Medulla oblongata (tissue), 1 donor: ENCODE measurements around the gene GPR180.

Experiments
- DNase-seq: peaks from one replicate; pipeline ENCODE4 v3.0.0-alpha.2; 2015; ENCODE audit errors: extremely low spot score

GPR180 gene

DNA sequence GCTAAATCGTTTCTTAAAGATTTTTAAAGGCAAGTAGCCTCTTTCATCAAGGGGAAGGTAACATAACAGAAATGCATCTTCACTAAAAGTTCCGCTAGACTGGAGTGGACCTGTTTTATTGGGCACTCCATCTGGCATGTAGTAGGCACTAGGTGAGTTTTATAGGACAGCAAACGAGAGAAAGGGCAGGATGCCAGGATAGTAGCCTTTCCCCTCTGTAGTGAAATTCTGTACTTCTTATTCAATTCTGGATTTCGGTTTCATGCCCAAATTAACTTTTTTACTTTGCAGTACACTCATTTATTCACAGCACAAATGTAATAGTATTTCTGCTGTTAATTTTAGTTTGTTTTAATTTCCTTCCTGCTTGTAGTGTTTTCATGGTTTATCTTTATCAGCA, 45.2 kb downstream of the GPR180 start:
- no peak for DNase-seq

DNA sequence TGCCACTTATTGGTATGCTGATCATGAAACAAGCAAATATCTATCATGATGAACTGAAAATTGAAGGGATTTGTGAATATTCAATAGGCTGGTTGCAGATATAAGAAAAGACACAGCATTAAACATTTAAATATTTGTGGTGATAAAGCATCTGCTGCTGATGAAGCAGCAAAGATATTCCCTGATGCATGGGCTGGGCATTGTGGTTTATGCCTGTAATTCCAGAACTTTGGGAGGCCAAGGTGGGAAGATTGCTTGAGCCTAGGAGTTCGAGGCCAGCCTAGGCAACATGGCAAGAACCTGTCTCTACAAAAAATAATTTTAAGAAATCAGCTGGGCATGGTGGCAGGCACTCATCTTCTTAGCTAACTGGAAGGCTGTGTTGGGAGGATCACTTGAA, 54.5 kb downstream of the GPR180 start:
- no peak for DNase-seq

GRCh38 chr13:94656766-94657165, 55.1 kb downstream of the GPR180 start:
- no peak for DNase-seq

DNA sequence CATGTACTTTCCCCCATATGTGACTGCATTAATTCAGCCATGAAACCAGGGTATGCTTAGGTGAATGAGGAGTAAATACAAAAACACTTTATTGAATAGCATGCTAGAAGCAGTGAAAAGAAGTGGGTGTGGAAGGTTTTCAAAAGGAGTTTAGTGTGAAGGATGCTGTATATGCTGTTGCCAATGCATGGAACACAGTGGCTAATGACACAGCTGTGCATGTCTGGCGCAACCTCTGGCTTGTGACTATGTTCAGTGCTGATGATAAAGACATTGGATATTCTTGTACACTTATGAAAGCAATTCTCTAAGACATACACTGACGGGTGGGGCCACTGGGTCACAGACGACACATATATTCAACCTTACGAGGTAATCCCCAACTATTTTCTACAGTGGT, 55.5 kb downstream of the GPR180 start:
- DNase-seq, result no peak

DNA sequence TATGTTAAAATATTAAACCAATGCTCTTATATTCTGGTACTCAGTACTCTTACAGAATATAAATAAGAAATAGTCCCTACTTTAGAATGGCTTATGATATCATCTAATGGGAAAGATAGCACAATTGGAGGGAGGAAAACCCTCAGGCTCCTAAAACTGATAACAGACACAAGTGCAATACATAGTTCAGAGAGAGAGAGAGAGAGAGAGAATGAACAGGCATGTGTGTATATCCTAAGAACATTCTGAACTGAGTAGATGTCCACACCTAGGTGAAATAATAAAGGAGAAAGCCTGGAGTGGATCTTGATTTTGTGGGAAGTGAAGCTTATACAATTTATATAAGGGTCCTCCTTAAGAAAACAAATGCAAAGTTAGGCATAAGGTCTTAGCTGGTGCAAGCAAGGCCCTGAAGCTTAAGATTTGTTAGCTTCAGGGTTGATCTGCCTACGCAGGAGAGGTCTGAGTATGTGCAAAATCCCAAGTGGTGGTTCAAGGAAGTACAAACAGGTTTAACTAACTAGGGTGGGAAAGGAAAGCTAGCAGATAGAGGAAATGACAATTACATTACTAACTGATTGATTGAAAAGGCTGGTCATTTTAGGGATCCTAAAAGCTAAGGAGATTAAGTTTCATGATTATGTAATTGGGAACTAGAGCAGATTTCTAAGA, 57.4 kb downstream of the GPR180 start:
- no peak for DNase-seq

GRCh38 chr13:94659598-94659946, 57.9 kb downstream of the GPR180 start:
- no peak for DNase-seq

DNA sequence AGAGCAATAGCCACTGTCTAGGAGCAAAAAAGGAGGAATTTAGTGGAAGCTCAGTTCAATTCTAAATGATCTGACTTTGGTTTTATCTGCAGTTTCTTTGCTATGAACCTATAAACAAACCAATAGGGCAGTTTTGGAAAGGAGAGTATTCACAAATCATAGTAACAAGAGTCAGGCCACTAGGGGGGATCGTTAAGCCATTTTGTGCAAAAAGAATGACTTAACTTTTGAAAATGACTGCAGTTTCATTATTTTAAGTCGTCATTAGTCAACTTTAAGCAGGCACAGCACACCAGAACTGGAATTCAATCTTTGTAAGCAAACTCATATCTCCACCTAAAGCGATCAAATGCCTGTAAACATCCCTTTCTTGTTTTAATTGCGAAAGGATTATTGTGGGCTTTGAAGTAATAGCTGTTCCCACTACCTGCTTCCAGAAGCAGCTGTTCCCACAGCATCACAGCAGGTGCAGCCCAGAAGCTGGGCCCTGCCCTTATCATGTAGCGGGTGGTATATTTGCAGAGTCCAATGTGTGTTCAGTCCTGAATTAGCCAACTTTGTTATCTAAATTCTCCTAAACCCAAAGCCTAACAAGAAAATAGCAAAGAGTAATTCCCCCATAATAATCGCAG, 59.2 kb downstream of the GPR180 start:
- peak; percentile 57 for DNase-seq

DNA sequence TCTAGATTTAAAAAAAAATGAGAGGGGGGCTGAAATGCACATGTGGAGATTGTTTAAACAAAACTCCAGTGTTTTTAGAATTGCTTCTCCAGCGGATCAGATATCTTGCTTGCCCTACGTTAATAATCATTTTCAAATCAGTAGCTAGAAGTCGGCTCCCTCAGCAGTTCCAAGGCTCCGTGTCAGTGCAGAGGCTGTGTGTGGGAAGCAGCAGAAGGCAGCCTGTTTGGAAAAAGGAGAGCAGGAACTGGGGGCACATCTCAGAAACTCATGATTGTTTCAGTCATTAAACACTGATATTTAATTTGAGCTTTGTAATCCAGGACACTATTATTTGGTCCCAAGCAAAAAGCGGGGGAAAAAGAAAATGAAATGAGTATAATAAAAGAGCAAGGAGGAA, 59.7 kb downstream of the GPR180 start:
- DNase-seq, result no peak

GRCh38 chr13:94662274-94662945, 60.8 kb downstream of the GPR180 start:
- DNase-seq, result no peak

GRCh38 chr13:94664889-94665288, 63.2 kb downstream of the GPR180 start:
- no peak for DNase-seq

DNA sequence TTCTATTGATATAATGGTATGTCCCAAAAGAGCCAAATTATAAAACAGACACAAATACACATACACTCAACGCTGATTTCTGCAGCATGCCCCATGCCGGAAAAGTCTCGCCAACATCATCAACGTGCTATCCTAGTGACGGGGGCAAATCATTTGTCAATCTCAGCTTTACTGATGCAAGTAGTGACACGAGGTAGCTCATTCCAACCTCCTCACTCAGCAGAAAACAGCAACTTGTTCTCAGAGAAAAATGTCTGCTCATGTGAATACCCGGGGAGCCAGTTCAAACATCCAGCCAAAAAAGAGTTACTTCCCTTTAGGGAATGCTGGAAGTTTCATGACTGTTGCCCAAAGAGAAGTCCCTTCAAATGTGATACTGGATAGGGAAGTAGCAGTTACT, 64.4 kb downstream of the GPR180 start:
- no peak for DNase-seq

GRCh38 chr13:94667190-94667589, 65.5 kb downstream of the GPR180 start:
- DNase-seq, result no peak

DNA sequence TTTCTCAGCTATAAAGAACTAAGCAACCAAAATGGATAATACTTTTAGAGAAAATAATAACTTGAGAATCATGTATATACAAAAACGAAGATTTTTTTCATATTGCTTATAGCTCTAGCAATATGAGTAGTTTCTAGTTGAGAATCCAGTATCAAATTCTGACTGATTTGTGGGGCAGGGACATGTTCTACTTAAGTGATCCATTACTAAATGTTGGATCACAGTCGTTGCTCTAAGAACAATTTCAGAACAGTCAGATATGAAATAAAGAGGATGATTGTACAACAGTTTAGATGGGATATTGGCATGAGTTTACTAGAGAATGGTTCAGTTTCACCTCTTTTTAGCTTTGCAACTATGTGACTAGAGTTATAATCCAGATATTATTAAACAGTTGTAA, 70.7 kb downstream of the GPR180 start:
- no peak for DNase-seq

GRCh38 chr13:94673851-94674250, 72.2 kb downstream of the GPR180 start:
- no peak for DNase-seq

DNA sequence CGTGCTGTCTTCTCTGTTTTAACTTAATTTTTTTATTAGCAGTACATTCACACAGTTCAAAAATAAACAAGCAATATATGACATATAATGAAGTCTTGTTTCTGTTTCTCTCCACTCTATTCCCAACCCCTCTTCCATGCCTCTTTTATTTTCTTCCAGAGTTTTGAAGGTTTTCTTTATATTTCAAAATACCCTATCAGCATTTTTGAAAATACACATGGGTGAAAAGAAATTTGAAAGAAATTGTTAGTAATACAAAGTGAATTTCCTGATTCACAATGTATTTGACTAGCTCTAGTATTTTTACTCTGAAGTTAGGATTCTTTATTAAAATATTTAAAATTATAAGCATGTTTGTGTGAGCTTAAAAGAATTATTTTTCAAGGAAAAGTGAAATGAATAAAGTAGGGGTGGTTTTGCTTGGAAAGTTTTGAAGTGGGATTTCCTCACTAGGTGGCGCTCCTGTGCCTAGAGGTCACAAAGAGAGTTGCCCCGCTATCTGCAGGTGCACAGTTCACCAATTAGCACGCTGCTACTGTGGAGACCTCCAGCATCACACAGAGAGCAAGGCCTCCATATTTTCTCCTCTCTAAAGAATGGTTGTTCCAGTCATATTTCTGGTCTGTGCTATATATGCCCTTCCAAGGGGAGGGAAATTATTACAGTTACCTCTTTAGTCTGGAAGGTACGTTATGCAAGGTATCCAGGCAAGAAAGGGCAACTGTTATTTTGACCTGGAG, 73.1 kb downstream of the GPR180 start:
- DNase-seq, result peak; percentile 75

DNA sequence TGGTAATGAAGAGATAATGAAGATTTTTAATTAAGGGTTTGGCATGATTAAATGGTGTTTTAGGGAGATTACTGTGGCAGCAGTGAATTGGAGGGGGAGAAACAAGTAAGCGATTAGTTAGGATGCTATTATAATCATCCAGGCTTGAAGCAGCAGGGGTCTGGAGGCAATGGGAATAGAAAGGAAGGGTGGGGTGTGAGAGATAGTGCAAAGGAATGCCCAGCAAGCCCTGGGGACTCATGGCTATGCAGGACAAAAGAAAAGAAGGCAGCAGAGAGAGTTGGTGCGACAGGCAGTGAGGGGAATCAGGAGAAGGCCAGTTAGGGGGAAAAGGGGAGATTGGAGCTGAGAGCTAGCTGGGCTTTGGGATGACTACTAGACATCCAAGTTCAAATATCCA, 76.1 kb downstream of the GPR180 start:
- no peak for DNase-seq

DNA sequence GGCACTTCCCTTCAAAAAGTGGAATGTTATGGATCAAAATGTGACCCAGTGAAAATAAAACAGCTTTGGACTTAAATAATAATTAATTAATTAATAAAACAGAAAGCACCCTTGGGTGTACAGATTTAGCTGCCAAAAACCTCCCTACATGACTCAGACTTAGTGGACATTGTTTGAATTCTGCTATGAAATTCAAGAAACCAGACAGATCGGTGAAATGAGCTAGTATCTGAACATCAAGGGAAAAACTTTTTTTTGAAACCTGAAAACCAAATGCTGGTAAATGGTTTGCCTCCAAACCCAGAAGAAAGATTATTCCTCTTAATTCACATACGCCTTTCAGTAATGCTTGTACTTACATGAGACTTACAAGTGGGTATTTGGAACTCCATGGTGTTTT, 77.2 kb downstream of the GPR180 start:
- DNase-seq, result no peak

- DNase-seq, result no peak
These were observed 78.0 kb downstream of the GPR180 start for GRCh38 chr13:94679614-94680013.

DNA sequence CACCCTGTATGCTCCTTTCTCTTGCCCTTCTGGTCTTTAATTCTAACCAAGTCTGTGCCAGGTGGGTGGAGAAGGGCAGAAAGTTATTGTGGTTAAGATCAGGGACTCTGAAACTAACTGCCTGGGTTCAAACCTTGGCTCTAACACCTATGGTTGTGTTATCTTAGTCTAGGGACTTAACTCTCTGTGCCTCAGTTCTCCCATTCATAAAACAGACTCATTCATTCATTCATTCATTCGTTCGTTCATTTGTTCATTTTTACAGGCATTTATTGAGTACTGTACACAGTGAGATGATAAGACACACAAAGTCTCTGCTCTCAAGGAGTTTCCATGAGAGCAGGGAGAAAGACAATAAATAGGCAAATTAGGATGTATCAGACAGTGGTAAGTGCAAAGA, 80.6 kb downstream of the GPR180 start:
- no peak for DNase-seq

DNA sequence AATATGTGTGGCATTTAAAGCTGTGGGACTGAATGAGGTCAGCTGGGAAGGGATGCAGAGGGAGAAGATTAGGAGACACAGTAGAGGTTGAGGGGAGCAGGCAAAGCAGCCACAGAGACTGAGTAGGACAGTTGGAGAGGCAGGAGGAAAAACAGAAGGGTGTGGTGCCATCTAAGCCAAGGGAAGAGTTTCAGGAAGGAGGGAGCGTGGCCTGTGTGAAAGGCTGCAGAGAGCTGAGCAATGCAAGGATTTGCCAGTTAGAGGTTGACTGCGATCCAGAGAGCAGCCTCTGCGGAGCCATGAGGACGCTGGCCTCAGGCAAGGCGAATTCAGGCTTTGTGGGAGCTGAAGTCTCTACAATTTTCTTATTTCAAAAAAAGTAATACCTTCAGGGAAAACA, 81.8 kb downstream of the GPR180 start:
- DNase-seq, result no peak
